Measurements from ENCODE around the gene ZNF778. TPM values are rescaled to one million over a fixed set of nuclear protein-coding genes. Genes with fewer than 3 reads are reported as not detected.
"Not testable (repeated sequence)": the region's sequence is repeated elsewhere in the genome, so short reads cannot be mapped to it uniquely, and the experiment has no call there.

Gene ZNF778
- total RNA-seq, 1 donor from 2014 or later: 37.5 TPM

DNA sequence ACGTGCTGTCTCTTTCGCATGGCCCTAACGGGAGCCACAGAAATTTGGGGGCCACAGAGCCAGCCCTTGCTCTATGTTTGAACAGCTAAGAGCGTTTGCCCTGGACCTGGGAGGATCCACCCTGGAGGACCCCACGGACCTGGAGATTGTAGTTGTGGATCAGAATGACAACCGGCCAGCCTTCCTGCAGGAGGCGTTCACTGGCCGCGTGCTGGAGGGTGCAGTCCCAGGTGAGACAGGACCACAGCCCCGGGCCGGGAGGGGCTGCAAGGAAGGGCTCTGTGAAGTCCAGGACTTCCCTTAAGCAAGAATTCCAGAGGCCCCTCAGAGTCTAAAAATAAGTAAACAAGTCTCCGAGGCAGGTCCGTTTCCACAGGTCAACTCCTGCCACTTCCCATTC lies 34.0 kb upstream of the ZNF778 start:
- no peak for DNase-seq

DNA sequence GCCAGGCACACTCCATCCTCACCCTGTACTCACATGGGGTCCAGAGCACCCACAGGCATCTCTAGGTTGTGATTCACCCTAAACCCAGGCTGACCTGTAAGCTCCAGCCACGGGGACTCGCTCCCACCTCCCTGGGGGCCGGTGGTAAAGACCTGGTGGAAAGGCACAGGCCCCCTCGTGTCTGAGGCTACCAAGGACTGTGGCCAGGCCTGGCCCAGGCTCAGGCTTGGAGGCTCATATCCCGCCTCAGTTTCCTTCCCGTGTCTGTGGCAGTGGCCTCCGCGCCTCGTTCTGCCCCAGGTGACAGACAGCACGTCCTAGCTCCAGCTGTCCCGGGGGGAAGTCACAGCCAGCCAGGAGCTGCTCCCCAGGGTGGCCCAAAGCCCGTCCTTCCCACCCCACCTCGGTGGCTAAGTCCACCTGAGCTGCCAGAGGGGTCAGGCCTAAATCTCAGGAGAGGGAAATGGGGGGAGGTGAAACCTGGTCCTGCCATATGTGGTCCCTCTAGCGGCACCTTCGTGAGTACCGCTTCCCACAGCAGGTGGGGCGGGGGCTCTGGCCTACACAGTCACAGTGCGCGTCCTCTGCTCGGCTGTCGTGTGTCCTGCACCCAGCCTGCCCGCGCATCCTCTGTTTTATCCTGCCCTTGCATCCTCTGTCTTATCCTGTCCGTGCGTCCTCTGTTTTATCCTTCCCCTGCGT lies 33.4 kb upstream of the ZNF778 start:
- DNase-seq: no peak

DNA sequence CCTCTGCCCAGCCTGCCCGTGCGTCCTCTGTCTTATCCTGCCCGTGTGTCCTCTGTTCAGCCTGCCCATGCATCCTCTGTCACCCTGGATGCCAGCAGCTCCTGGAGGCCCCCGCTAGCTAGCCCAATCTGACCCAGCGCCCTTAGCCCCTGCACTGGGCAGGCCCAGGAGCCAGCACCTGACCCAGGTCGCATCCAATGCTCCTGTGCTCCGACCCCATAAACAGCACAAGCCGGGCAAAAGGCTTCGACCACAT lies 32.9 kb upstream of the ZNF778 start:
- DNase-seq: no peak

DNA sequence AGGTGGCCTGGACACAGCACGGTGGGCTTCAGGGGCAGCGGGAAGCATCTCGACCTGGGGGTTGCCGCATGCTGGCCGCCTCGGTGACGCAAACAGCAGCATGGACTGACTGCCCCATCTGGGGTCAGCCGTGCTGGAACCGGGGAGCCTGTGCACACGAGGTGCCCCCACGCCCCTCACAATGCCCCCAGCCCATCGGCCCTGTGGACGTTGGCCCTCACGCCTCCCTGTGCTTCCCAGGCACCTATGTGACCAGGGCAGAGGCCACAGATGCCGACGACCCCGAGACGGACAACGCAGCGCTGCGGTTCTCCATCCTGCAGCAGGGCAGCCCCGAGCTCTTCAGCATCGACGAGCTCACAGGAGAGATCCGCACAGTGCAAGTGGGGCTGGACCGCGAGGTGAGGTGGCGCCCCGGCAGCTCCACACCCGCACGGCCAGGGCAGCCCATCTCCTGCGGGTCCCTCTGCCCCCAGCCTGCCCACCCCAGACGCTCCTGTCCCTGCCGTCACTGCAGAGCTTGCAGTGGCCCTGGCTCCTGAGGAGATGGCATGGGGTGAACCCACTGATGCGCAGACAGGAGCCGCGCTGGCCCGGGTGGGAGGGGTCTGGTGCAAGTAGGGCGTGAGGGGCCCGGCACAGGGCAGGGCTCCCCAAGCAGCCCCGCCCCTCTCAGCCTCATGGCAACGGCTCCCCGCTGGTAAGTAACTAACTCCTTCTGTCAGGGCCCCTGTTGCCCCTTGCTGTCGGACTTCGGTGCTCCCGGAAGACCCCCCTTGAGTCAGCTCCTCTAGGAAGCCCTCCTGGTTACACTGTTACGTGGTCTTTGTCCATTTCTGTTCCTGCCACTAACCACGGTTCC lies 32.3 kb upstream of the ZNF778 start:
- peak; percentile 71 for DNase-seq

DNA sequence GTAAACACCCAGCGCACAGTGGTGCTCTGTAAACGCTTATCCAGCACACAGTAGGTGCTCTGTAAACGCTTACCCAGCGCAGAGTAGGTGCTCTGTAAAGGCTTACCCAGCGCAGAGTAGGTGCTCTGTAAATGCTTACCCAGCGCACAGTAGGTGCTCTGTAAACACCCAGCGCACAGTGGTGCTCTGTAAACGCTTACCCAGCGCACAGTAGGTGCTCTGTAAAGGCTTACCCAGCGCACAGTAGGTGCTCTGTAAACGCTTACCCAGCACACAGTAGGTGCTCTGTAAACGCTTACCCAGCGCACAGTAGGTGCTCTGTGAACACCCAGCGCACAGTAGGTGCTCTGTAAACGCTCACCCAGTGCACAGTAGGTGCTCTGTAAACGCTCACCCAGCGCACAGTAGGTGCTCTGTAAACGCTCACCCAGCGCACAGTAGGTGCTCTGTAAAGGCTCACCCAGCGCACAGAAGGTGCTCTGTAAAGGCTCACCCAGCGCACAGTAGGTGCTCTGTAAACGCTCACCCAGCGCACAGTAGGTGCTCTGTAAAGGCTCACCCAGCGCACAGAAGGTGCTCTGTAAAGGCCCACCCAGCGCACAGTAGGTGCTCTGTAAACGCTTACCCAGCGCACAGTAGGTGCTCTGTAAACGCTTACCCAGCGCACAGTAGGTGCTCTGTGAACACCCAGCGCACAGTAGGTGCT lies 31.5 kb upstream of the ZNF778 start:
- DNase-seq: not testable (repeated sequence)

DNA sequence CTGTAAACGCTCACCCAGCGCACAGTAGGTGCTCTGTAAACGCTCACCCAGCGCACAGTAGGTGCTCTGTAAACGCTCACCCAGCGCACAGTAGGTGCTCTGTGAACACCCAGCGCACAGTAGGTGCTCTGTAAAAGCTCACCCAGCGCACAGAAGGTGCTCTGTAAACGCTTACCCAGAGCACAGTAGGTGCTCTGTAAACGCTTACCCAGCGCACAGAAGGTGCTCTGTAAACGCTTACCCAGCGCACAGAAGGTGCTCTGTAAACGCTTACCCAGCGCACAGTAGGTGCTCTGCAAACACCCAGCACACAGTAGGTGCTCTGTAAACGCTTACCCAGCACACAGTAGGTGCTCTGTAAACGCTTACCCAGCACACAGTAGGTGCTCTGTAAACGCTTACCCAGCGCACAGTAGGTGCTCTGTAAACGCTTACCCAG lies 30.9 kb upstream of the ZNF778 start:
- not testable (repeated sequence) for DNase-seq

DNA sequence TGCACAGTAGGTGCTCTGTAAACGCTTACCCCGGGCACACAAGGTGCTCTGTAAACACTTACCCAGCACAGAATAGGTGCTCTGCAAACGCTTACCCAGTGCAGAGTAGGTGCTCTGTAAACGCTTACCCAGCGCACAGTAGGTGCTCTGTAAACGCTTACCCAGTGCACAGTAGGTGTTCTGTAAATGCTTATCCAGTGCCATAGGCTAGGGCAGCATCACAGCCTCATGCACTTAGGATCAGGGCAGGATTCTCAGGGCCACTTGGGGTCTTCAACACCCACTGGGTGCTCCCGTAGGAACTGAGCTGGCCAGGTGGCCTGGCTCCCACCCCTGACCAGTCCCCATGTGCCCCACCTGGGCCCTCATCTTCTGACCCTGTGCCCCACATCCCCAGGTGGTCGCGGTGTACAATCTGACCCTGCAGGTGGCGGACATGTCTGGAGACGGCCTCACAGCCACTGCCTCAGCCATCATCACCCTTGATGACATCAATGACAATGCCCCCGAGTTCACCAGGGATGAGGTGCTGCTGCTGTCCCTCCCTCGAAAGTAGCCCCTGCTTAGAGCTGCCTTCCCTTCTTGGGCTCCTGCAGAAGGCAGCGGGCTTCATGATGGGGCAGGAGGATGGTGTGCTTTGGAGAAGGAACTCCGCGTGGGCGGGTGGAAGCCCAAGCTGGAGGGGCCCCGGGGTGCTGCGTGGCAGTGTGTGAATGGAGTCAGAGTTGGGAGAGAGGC lies 30.3 kb upstream of the ZNF778 start:
- DNase-seq: no peak

DNA sequence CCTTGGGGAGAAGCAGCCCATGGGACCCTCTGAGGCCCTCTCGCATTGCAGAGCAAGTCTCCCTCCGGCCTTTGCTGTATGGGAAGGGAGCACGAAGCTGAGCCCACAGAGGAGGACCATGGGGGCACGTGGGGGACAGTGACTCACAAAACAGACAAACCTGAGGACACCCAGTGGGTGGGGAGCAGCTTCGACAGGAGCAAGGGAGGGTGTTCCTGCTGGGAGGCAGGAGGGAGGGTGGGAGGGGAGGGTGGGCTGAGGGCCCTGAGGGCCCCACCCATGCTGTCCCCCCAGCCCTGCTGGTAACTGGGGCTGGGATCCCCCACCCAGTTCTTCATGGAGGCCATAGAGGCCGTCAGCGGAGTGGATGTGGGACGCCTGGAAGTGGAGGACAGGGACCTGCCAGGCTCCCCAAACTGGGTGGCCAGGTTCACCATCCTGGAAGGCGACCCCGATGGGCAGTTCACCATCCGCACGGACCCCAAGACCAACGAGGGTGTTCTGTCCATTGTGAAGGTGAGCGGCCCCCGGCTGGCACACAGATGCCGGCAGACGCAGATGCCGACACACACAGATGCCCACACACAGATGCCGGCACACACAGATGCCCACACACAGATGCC lies 29.6 kb upstream of the ZNF778 start:
- no peak for DNase-seq

DNA sequence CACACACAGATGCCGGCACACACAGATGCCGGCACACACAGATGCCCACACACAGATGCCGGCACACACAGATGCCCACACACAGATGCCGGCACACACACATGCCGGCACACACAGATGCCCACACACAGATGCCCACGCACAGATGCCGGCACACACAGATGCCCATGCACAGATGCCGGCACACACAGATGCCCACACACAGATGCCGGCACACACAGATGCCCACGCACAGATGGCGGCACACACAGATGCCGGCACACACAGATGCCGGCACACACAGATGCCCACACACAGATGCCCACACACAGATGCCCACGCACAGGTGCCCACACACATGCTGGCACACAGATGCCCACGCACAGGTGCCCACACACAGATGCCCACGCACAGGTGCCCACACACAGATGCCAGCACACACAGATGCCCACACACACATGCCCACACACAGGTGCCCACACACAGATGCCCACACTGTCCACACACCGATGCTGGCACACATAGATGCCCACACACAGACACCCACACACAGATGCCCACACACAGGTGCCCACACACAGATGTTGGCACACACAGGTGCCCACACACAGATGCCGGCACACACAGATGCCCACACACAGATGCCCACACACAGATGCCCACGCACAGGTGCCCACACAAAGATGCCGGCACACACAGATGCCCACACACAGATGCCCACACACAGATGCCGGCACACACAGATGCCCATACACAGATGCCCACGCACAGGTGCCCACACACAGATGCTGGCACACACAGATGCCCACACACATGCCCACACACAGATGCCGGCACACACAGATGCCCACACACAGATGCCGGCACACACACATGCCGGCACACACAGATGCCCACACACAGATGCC lies 28.8 kb upstream of the ZNF778 start:
- DNase-seq: not testable (repeated sequence)

DNA sequence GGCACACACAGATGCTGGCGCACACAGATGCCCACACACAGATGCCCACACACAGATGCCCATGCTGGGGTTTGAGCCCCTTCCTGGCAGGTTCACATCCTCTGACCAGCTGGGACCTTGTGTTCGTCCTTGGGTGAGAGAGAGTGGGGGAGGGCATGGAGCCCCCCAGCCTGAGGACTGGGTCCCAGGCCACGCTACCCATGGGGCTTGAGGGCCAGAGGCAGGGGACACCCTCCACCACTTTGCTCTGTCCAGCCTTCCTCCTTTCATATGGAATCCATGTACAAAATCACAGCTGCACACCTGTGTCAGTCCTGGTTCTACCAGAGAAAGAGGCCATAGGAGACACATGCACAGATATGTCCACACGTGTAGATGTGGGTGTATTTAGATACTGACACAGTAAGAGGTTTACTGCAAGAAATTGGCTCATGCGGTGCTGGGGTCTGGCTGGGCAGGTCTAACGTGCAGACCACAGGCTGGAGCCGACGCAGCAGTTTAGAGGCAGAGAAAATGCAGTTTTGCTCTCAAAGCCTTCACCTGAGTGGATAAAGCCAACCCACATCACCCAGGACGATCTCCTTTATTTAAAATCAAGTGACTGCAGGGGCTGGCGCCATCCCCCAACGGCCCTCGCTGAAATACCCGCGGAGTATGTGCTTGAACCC lies 28.0 kb upstream of the ZNF778 start:
- DNase-seq: no peak

DNA sequence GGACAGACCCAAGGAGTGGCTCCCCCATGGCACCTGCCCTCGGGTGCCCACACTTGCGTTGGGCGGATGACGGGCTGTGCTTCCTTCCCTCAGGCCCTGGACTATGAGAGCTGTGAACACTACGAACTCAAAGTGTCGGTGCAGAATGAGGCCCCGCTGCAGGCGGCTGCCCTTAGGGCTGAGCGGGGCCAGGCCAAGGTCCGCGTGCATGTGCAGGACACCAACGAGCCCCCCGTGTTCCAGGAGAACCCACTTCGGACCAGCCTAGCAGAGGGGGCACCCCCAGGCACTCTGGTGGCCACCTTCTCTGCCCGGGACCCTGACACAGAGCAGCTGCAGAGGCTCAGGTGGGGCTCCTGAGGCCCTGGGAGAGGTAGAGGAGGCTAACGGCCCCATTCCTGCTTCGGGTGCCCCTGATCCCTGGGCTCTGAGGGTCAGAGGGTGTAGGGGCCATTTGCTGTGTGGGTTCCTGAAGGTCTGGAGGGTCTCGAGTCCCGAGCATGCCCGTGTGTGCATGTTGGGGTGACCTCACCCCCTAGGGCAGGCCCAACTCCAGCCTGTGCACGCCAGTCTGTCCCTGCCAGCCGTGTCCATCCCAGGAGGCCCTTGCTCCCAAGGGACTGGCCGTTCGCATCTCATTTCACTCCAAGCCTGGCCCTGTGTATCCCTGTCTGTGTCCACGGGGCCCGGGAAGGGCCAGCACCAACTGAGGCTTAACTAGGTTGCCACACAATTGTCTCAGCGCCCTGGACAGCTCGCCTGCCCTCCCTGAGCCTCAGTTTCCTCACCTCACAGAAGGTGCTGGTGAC lies 27.1 kb upstream of the ZNF778 start:
- DNase-seq: no peak

DNA sequence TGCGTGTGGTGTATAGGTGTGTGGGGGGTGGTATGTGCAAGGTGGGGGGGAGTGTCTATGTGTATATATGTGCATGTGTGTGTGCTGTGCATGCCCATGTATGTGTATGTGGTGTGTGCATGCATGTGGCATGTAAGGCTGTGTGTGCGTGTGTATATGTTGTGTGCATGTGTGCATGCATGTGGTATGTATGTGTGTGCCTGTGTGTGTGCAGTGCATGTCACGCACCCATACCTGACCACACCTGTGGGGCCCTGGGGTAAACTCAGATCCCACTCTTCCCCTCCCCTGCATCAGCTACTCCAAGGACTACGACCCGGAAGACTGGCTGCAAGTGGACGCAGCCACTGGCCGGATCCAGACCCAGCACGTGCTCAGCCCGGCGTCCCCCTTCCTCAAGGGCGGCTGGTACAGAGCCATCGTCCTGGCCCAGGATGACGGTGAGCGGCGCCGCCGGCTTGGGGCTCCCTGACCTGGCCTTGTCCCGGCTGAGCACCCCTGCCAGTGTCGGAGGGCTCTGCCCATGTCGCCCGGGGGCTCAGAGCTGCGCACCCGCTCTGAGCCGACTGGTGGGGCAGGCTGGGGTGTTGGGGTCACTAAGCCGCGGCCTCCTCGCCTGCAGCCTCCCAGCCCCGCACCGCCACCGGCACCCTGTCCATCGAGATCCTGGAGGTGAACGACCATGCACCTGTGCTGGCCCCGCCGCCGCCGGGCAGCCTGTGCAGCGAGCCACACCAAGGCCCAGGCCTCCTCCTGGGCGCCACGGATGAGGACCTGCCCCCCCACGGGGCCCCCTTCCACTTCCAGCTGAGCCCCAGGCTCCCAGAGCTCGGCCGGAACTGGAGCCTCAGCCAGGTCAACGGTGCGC lies 26.2 kb upstream of the ZNF778 start:
- no peak for DNase-seq

DNA sequence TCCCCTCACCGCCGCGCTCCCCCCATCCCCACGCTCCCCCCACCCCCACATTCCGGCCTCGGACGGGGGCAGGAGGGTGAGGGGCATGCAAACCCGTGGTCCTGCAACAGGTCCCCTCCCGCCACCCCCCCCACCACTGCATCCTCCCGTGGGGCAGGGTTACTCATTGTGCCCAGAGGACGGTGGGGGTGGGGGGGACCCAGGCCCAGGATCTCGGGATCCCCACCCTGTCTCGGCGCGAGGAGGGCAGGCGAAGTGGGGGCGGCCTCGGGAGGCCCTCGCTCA lies 25.7 kb upstream of the ZNF778 start:
- no peak for DNase-seq

DNA sequence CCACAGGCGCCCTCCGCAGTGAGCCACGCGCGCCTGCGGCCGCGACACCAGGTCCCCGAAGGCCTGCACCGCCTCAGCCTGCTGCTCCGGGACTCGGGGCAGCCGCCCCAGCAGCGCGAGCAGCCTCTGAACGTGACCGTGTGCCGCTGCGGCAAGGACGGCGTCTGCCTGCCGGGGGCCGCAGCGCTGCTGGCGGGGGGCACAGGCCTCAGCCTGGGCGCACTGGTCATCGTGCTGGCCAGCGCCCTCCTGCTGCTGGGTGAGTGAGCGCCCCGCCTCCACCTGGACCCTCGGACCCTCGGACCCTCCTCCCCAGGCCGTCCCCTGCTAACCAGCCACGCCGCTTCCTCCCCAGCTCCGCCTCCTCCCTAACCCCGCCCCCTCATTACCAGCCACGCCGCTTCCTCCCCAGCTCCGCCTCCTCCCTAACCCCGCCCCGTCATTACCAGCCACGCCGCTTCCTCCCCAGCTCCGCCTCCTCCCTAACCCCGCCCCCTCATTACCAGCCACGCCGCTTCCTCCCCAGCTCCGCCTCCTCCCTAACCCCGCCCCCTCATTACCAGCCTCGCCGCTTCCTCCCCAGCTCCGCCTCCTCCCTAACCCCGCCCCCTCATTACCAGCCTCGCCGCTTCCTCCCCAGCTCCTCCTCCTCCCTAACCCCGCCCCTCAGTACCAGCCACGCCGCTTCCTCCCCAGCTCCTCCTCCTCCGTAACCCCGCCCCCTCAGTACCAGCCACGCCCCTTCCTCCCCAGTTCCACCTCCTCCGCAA lies 25.1 kb upstream of the ZNF778 start:
- peak; percentile 84 for DNase-seq

DNA sequence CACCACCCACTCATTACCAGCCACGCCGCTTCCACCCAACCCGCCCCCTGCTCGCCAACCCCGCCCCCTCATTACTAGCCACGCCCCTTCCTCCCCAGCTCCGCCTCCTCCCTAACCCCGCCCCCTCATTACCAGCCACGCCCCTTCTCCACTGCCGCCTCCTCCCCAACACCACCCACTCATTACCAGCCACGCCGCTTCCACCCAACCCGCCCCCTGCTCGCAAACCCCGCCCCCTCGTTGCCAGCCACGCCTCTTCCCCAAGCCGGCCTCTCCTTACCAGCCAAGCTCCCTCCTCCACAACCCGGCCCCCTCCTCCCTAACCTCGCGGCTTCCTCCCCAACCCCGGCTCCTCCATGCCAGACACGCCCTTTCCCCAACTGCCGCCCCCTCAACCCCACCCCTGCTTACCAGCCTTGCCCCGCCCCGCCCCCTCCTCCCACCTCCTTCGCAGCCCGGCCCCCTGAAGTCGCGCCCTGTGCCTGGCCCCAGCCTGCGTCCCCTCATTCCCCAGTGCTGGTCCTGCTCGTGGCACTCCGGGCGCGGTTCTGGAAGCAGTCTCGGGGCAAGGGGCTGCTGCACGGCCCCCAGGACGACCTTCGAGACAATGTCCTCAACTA lies 24.4 kb upstream of the ZNF778 start:
- DNase-seq: no peak

DNA sequence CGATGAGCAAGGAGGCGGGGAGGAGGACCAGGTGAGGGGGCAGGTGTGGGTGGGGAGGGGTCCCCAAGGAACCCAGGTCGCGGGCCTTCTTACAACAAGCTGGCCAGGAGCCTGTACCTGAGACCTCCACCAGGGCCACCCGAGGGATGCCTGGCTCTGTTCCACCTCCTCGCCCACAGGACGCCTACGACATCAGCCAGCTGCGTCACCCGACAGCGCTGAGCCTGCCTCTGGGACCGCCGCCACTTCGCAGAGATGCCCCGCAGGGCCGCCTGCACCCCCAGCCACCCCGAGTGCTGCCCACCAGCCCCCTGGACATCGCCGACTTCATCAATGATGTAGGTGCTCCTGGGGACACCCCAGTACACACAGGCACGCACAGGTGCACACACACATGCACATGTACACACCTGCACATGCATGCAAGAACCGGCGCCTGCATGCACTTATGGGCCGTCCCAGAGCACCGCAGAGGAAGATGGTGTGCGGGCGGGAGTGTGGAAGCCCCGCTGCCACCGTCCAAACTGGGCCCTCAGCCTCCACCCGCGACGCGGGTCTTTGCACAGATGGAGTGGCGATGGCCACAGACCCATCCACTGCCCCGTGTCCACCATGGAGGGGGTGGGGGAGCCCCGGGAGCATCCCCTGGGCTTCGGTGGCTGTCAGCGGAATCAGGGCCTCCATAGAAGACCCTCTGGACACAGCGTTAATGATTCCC lies 23.8 kb upstream of the ZNF778 start:
- DNase-seq: no peak

Data from tongue (tissue), 2 donors.